Measurements from ENCODE around the gene CSNK1E. TPM values are rescaled to one million over a fixed set of nuclear protein-coding genes. Genes with fewer than 3 reads are reported as not detected.

CSNK1E gene
- total and polyA plus RNA-seq, 2 donors from 2014 or later: 33.6 to 101 TPM

DNA sequence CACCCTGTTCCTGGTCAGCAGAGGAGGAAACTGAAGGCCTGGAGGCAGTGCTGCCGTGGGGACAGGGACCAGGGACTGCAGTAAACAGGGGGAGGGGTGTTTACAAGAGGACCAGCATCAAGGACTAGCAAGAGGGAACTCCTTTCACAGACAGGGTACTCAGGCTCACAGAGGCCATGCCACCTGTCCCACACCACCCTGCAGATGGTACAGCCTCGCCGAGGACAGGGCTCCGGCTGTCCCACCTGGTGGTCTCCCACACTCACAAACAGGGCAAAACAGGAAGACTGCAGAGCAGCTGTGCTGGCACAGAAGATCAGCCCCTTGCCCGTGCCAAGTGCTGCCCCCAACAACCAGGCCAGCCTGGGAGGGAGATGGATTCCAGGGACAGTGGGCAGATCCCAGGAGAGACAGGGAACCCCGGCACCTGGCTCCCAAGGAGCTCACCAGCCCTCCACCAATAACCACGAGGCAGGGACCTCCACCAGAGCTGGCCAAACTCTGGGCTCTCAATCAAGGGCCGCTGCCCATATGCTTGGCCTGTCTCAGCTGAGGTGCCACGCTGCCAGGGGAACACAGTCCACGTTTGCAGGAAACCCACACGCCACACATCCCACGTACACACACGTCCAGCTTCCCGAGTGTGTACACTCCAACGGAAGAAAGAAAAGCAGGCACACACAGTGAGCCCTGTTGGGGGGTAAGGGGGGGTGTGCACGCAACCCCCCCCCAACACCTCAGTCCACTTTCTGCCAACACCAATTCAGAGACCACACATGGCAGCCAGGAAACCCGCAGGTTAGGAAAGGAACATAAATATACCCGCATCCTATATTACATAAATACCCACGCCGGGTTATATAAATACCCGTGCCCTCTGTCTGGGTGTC lies 2.1 kb downstream of the CSNK1E start:
- Histone ChIP-seq H3K27ac (ENCODE audit: low read depth in 2 of 2, low read length in 2 of 2) (peak overlapping the region; percentile 85 to 95), H3K9me3 (ENCODE audit: control insufficient read depth in 2 of 3, insufficient read depth in 1 of 3, low read length in 3 of 3) (no peaks in the 10 kb centered on the region), H3K4me3 (ENCODE audit: low read length in 3 of 3) (peak overlapping the region; percentile 75 to 88 (median 87)), H3K4me1 (ENCODE audit: control insufficient read depth in 2 of 3, insufficient read depth in 2 of 3, low read depth in 1 of 3, low read length in 3 of 3) (peaks cover 0 to 34% (median 3%) of the 10 kb centered on the region in 3 donors), H3K36me3 (ENCODE audit: control insufficient read depth in 2 of 3, insufficient read depth in 3 of 3, low read length in 3 of 3) (peaks cover 0 to 6% (median 3%) of the 10 kb centered on the region in 3 donors), H3K27me3 (ENCODE audit: control insufficient read depth, insufficient read depth, low read length) (no peaks in the 10 kb centered on the region), H3K9ac (ENCODE audit: low read length in 3 of 3) (peak overlapping the region; percentile 39 to 79 (median 49))
- peak in 1 of 5 donors; percentile 36 for DNase-seq
- FAIRE-seq: no peak
- intact Hi-C loops (cut with DNase I): no loop called here
- TF ChIP-seq, protein P1, sequence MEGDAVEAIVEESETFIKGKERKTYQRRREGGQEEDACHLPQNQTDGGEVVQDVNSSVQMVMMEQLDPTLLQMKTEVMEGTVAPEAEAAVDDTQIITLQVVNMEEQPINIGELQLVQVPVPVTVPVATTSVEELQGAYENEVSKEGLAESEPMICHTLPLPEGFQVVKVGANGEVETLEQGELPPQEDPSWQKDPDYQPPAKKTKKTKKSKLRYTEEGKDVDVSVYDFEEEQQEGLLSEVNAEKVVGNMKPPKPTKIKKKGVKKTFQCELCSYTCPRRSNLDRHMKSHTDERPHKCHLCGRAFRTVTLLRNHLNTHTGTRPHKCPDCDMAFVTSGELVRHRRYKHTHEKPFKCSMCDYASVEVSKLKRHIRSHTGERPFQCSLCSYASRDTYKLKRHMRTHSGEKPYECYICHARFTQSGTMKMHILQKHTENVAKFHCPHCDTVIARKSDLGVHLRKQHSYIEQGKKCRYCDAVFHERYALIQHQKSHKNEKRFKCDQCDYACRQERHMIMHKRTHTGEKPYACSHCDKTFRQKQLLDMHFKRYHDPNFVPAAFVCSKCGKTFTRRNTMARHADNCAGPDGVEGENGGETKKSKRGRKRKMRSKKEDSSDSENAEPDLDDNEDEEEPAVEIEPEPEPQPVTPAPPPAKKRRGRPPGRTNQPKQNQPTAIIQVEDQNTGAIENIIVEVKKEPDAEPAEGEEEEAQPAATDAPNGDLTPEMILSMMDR (IDR thresholded peaks at IDR 0.05; ENCODE audit: borderline replicate concordance, extremely low read depth, insufficient read depth): no peak

DNA sequence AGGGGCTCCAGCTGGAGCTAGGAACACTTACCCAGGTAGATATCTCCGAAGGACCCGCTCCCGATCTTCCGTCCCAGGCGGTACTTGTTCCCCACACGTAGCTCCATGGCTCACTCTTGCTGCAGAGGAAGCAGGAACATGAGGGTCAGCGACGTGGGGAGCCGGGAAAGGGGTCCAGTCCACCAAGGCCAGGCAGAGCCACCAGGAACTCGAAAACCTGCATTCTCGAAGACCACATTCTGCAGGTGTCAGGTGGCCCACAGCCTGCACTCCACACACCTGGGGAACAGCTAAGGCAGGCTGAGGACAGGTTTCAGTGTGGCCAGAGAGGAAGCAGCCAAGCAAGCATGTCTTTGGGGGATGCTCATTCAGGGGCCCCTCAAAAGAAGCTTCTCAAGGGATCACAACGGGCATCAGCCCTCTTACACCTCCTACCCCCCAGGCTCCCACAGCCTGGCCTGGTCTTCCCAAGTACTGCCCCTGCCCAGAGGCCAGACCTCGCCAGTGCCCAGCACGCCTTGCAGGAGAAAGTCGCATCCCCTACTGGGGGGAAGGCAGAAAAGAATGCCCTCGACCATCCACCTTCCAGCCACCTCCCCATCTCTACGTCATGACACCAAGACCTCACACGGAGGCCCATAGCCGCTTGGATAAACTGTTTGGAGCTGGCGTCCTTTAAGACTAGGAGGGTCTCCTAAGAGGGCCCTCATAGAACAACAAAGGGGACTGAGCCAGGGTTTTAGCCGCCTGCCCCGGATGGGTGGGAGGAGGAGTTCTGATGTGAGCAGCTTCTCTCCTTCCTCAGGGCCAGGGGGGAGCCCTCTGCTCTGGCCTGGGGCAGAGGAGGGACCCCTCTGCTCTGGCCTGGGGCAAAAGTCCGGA lies 2.9 kb downstream of the CSNK1E start:
- H3K9ac ChIP-seq (ENCODE audit: low read length in 3 of 3): peak overlapping the region in 2 of 3 donors; percentile 31 to 79
- peaks cover 0 to 37% (median 3%) of the 10 kb centered on the region in 3 donors for H3K4me1 ChIP-seq (ENCODE audit: control insufficient read depth in 2 of 3, insufficient read depth in 2 of 3, low read depth in 1 of 3, low read length in 3 of 3)
- intact Hi-C loops (cut with DNase I): no loop called here
- TF ChIP-seq, protein P1 (IDR thresholded peaks at IDR 0.05; ENCODE audit: borderline replicate concordance, extremely low read depth, insufficient read depth): no peak
- no peak for FAIRE-seq
- H3K4me3 ChIP-seq (ENCODE audit: low read length in 3 of 3): peak overlapping the region in 1 of 3 donors; percentile 75
- DNase-seq: peak in 2 of 5 donors; percentile 28 to 61
- peaks cover 0 to 6% (median 3%) of the 10 kb centered on the region in 3 donors for H3K36me3 ChIP-seq (ENCODE audit: control insufficient read depth in 2 of 3, insufficient read depth in 3 of 3, low read length in 3 of 3)
- peak overlapping the region; percentile 85 to 95 for H3K27ac ChIP-seq (ENCODE audit: low read depth in 2 of 2, low read length in 2 of 2)
- H3K9me3 ChIP-seq (ENCODE audit: control insufficient read depth in 2 of 3, insufficient read depth in 1 of 3, low read length in 3 of 3): no peaks in the 10 kb centered on the region
- H3K27me3 ChIP-seq (ENCODE audit: control insufficient read depth, insufficient read depth, low read length): no peaks in the 10 kb centered on the region

DNA sequence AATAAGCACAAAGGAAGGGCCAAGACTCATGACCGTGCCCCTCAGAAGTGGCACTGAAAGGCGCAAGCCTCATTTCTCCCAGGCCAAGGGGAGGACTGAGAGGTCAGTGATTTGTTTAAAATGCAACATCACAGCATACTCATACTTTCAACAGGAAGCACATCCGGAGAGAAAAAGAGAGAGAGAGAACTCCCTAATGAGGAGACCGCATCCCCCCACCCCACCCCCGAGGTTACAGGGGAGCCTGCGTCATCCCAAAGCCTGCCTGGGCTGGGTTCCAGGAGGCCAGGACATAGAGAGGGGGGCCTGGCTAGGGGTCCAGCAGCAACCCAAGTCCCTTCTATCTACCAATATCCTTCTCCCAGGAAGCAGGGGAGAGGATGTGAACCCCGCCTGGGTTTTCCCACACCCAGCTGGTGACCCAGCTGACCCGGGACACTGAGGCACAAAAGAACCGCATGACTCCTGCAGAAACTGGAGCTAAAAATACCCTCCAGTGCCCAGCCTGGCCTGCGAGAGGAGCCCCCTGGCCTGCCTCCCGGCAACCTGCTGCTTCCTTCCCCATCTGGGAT lies 3.8 kb downstream of the CSNK1E start:
- Histone ChIP-seq H3K27me3 (ENCODE audit: control insufficient read depth, insufficient read depth, low read length) (no peaks in the 10 kb centered on the region), H3K4me1 (ENCODE audit: control insufficient read depth in 2 of 3, insufficient read depth in 2 of 3, low read depth in 1 of 3, low read length in 3 of 3) (peaks cover 0 to 43% (median 7%) of the 10 kb centered on the region in 3 donors), H3K9ac (ENCODE audit: low read length in 3 of 3) (peak overlapping the region in 2 of 3 donors; percentile 31 to 79), H3K4me3 (ENCODE audit: low read length in 3 of 3) (peak overlapping the region in 1 of 3 donors; percentile 27), H3K9me3 (ENCODE audit: control insufficient read depth in 2 of 3, insufficient read depth in 1 of 3, low read length in 3 of 3) (no peaks in the 10 kb centered on the region), H3K27ac (ENCODE audit: low read depth in 2 of 2, low read length in 2 of 2) (peak overlapping the region; percentile 85 to 95), H3K36me3 (ENCODE audit: control insufficient read depth in 2 of 3, insufficient read depth in 3 of 3, low read length in 3 of 3) (peaks cover 0 to 6% (median 3%) of the 10 kb centered on the region in 3 donors)
- DNase-seq (peak; percentile 46 to 89 (median 70)), FAIRE-seq (no peak)
- intact Hi-C loops (cut with DNase I): no loop called here
- TF ChIP-seq, protein P1 (IDR thresholded peaks at IDR 0.05; ENCODE audit: borderline replicate concordance, extremely low read depth, insufficient read depth): no peak
